ENCODE results near the gene PCLAF.

- TF ChIP-seq CTCF (IDR thresholded peaks at IDR 0.05) = no peak
- TF ChIP-seq POLR2A (IDR thresholded peaks at IDR 0.05) = no peak
These were observed 17.3 kb upstream of the PCLAF start for GRCh38 chr15:64398575-64398974.

Measured in body of pancreas (tissue), 4 donors.